HepG2 (cell line): ENCODE measurements around the gene SGTB. TPM values are rescaled to one million over a fixed set of nuclear protein-coding genes. Genes with fewer than 3 reads are reported as not detected.

Source experiments
- ATAC-seq: fragments of 200-7000 bp; cut with Tn5 transposase; 3 replicates; pipeline ENCODE4 v1.9.1; 2020; ENCODE audit warnings: mild to moderate bottlenecking, moderate library complexity
- BruUV-seq: library from RNA; stranded (reverse); fragments of 400-500 nt; replicated peaks from 2 replicates; lab custom pipeline; 2021; lab: Mats Ljungman, UMichigan
- CTCF ChIA-PET: fragments of 300-600 bp; formaldehyde crosslinking; extraction: SDS; loops from one replicate; lab custom pipeline; 2021; ENCODE audit warnings: low total read pairs, inconsistent platforms, low intra/inter-chr PET ratio; lab: Yijun Ruan, JAX
- POLR2A ChIA-PET: fragments of 350-600 bp; sonication (Branson Sonifier 250); formaldehyde crosslinking; loops from one replicate; lab custom pipeline; 2020; ENCODE audit warnings: antibody characterized with exemption, inconsistent platforms; lab: Yijun Ruan, JAX
- DNase-seq: peaks from one replicate; pipeline ENCODE4 v3.0.0-alpha.2; 2015; ENCODE audit warnings: low spot score
- FAIRE-seq: peaks from 3 replicates; lab custom pipeline; 2011; peaks lifted over from hg19 to GRCh38; lab: Jason Lieb, UNC
- H2AFZ ChIP-seq: one replicate; pipeline ENCODE4 v1.6.1; 2011; ENCODE audit warnings: low read length, inconsistent platforms
- H3K27ac ChIP-seq: fragments of 300-600 bp; 3 replicates; pipeline ENCODE4 v1.8.0; 2011; ENCODE audit warnings: mixed run types, mild to moderate bottlenecking, mixed read lengths, low read length, inconsistent platforms; ENCODE audit not compliant: insufficient read depth; ENCODE audit errors: extremely low read length
- H3K27me3 ChIP-seq, 2 experiments: fragments of 200-600 bp in 1 of 2; 2 replicates in 1 of 2; 3 replicates in 1 of 2; pipeline versions ENCODE4 v1.6.0 to v1.8.0; 2011; ENCODE audit warnings: low read length in 2 of 2, mild to moderate bottlenecking in 2 of 2, moderate library complexity in 2 of 2, inconsistent platforms in 1 of 2; ENCODE audit not compliant: insufficient read depth in 2 of 2, control insufficient read depth in 1 of 2
- H3K36me3 ChIP-seq, 2 experiments: fragments of 200-600 bp in 1 of 2; replicated peaks in 1 of 2; 2 replicates in 1 of 2; 3 replicates in 1 of 2; pipeline versions ENCODE4 v1.5.1 to v1.8.0; 2011; ENCODE audit warnings: low read length in 2 of 2, inconsistent platforms in 1 of 2; ENCODE audit not compliant: insufficient read depth in 2 of 2, control insufficient read depth in 1 of 2
- H3K4me1 ChIP-seq: 2 replicates; pipeline ENCODE4 v1.5.1; 2012; ENCODE audit warnings: low read length, inconsistent platforms; ENCODE audit not compliant: insufficient read depth
- H3K4me2 ChIP-seq: 2 replicates; pipeline ENCODE4 v1.6.0; 2011; ENCODE audit warnings: low read depth, low read length, inconsistent platforms
- H3K4me3 ChIP-seq, 3 experiments: fragments of 200-600 bp in 1 of 3; sonication (generic), shearing (Covaris generic) in 1 of 3; replicated peaks in 1 of 3; 2 replicates each; pipeline ENCODE4 v1.5.1; 2011 to 2016; ENCODE audit warnings: low read length in 3 of 3, inconsistent platforms in 2 of 3, low read depth in 2 of 3, mild to moderate bottlenecking in 2 of 3, control low read depth in 1 of 3, mixed read lengths in 1 of 3; ENCODE audit not compliant: insufficient read depth in 1 of 3
- H3K79me2 ChIP-seq: one replicate; pipeline ENCODE4 v1.6.1; 2011; ENCODE audit warnings: low read length, inconsistent platforms; ENCODE audit not compliant: insufficient read depth
- H3K9ac ChIP-seq: 2 replicates; pipeline ENCODE4 v1.6.0; 2011; ENCODE audit warnings: mild to moderate bottlenecking, low read depth, low read length, inconsistent platforms; ENCODE audit not compliant: insufficient read depth
- H3K9me3 ChIP-seq: 2 replicates; pipeline ENCODE4 v1.5.1; 2012; ENCODE audit warnings: mild to moderate bottlenecking, low read length
- H4K20me1 ChIP-seq: 2 replicates; pipeline ENCODE4 v1.6.0; 2011; ENCODE audit warnings: inconsistent platforms, mild to moderate bottlenecking, low read length, moderate library complexity; ENCODE audit not compliant: insufficient read depth
- ARID3A ChIP-seq: IDR thresholded peaks from 2 replicates; pipeline ENCODE4 v1.6.1; 2012; ENCODE audit warnings: low read depth, low read length, improper control_type of control experiment
- ATF7-NPFF ChIP-seq: sonication (generic); formaldehyde crosslinking; IDR thresholded peaks from 2 replicates; pipeline ENCODE4 v1.8.1; 2023; ENCODE audit warnings: mild to moderate bottlenecking, low read depth, missing genetic modification reagents, moderate library complexity
- CEBPB ChIP-seq: IDR thresholded peaks from 2 replicates; pipeline ENCODE4 v1.6.1; 2011; ENCODE audit warnings: low read depth, low read length, improper control_type of control experiment, borderline replicate concordance
- CHD2 ChIP-seq: IDR thresholded peaks from 2 replicates; pipeline ENCODE4 v1.6.1; 2011; ENCODE audit warnings: low read depth, low read length, improper control_type of control experiment
- EP300 ChIP-seq, 3 experiments: sonication (generic) in 1 of 3; formaldehyde crosslinking in 1 of 3; IDR thresholded peaks; 2 replicates each; pipeline versions ENCODE4 v1.5.1 to v1.6.1; 2011 to 2020; ENCODE audit warnings: low read depth in 2 of 3, low read length in 2 of 3, borderline replicate concordance in 1 of 3, improper control_type of control experiment in 1 of 3, mild to moderate bottlenecking in 1 of 3, missing genetic modification reagents in 1 of 3, moderate library complexity in 1 of 3
- HINFP ChIP-seq: sonication (generic); formaldehyde crosslinking; IDR thresholded peaks from 2 replicates; pipeline ENCODE4 v1.4.0; 2020; ENCODE audit warnings: low read depth, mild to moderate bottlenecking, missing genetic modification reagents
- IKZF1 ChIP-seq: fragments of 450-650 bp; IDR thresholded peaks from 2 replicates; pipeline ENCODE4 v1.7.1; 2016
- PHF8 ChIP-seq: sonication (generic); formaldehyde crosslinking; IDR thresholded peaks from 2 replicates; pipeline ENCODE4 v1.5.0; 2020; ENCODE audit warnings: missing genetic modification reagents
- PPARG ChIP-seq: conservative IDR thresholded peaks from 2 replicates; pipeline ENCODE4 v1.6.1; 2016; ENCODE audit warnings: missing biosample characterization, missing genetic modification reagents
- TARDBP ChIP-seq: sonication (generic); formaldehyde crosslinking; IDR thresholded peaks from 2 replicates; pipeline ENCODE4 v1.8.0; 2022; ENCODE audit warnings: mild to moderate bottlenecking, missing genetic modification reagents
- TCF7 ChIP-seq: sonication (generic); IDR thresholded peaks from 2 replicates; pipeline ENCODE4 v1.6.1; 2016; ENCODE audit warnings: antibody characterized with exemption, low read depth
- ZNF260 ChIP-seq: sonication (generic); formaldehyde crosslinking; IDR thresholded peaks from 2 replicates; pipeline ENCODE4 v1.4.0; 2020; ENCODE audit warnings: missing genetic modification reagents, low read depth, mild to moderate bottlenecking, borderline replicate concordance
- ZNF503 ChIP-seq: sonication (generic); formaldehyde crosslinking; IDR thresholded peaks from 2 replicates; pipeline ENCODE4 v1.4.0; 2020; ENCODE audit warnings: missing genetic modification reagents
- ZNF512B ChIP-seq: sonication (generic); formaldehyde crosslinking; IDR thresholded peaks from 2 replicates; pipeline ENCODE4 v1.5.1; 2020; ENCODE audit warnings: missing genetic modification reagents, mild to moderate bottlenecking, borderline replicate concordance
- WGBS: methylation state at CpG from one replicate; pipeline ENCODE4 v1.1.6; 2017; ENCODE audit warnings: low lambda C conversion rate; 5-methylcytosine and 5-hydroxymethylcytosine counted together
- in situ Hi-C: cut with HindIII; loops from 2 replicates; pipeline ENCODE4 v1.10.0; 2017; ENCODE audit warnings: low pct_unique_long_range_greater_than_20kb; ENCODE audit not compliant: extremely low pct_ligation_motif_present
- intact Hi-C: fragments of 100-400 bp; cut with micrococcal nuclease; formaldehyde crosslinking; loops from one replicate; pipeline ENCODE4 v1.10.0; 2022; ENCODE audit not compliant: unreplicated experiment
- polyA plus RNA-seq, 8 experiments: library from polyadenylated mRNA; depleted of rRNA in 3 of 8; stranded (reverse) in 7 of 8; unstranded in 1 of 8; fragments of >200 nt; fragmentation: Illumina TruSeq in 4 of 8; extraction: Trizol in 4 of 8; gene quantifications; 2 replicates each; pipeline versions ENCODE4 v1.2.1 to v1.2.3, GENCODE V29; 2011 to 2016; ENCODE audit warnings: low read depth in 4 of 8, missing spikeins in 1 of 8, mixed read lengths in 1 of 8; ENCODE audit not compliant: insufficient read depth in 1 of 8
- total RNA-seq, 5 experiments: library from RNA; depleted of rRNA; stranded (reverse); fragments of >200 nt; fragmentation: Illumina TruSeq; extraction: Trizol; gene quantifications; 2 replicates each; pipeline ENCODE4 v1.2.3, GENCODE V29; 2016; ENCODE audit warnings: low read depth in 1 of 5
- TF ChIP-seq, protein P1 (sequence below): sonication (generic); formaldehyde crosslinking; IDR thresholded peaks from 2 replicates; pipeline ENCODE4 v1.8.1; 2023; ENCODE audit warnings: mild to moderate bottlenecking, moderate library complexity, missing genetic modification reagents

SGTB gene
- total and polyA plus RNA-seq, 2 of the 13 experiments (the other 11 are each of a cell fraction or from before 2014, with no cell fraction given): 5.2 to 11.2 TPM

GRCh38 chr5:65707663-65708062, 14.2 kb downstream of the SGTB start:
- no peak overlapping the region for H3K4me3 ChIP-seq
- H4K20me1 ChIP-seq: no peaks in the 10 kb centered on the region
- in situ Hi-C loops: no loop called here
- intact Hi-C loops: no loop called here
- DNase-seq (no peak), FAIRE-seq (no peak), ATAC-seq (no peak)
- POLR2A ChIA-PET: no interaction called here
- H3K36me3 ChIP-seq: peaks cover 4 to 22% of the 10 kb centered on the region in 2 experiments; a peak in 4 of 5 replicates
- peaks cover 6% of the 10 kb centered on the region; the same call in 1 of the 2 replicates for H3K4me1 ChIP-seq
- H2AFZ ChIP-seq: no peak overlapping the region
- H3K9ac ChIP-seq: no peak overlapping the region
- no peak overlapping the region for H3K27ac ChIP-seq
- no peaks in the 10 kb centered on the region for H3K27me3 ChIP-seq
- no peak overlapping the region for H3K4me2 ChIP-seq
- H3K9me3 ChIP-seq: no peaks in the 10 kb centered on the region
- 100% methylated on average over 4 of the region's 4 CpGs for WGBS
- no TSS peak for BruUV-seq
- H3K79me2 ChIP-seq: no peaks in the 10 kb centered on the region
- CTCF ChIA-PET: no interaction called here
- TF ChIP-seq ZNF512B (CRISPR knock-in tag): no peak
- TF ChIP-seq TARDBP: no peak
- TF ChIP-seq ARID3A: no peak
- no peak for TF ChIP-seq PPARG (CRISPR knock-in tag)
- TF ChIP-seq PHF8: no peak
- no peak for TF ChIP-seq CEBPB
- TF ChIP-seq EP300 (IDR thresholded peaks at IDR 0.05; ENCODE audit: low read depth in 2 of 2, low read length in 2 of 2): no peak
- no peak for TF ChIP-seq EP300 (CRISPR knock-in tag; IDR thresholded peaks at IDR 0.05; ENCODE audit: borderline replicate concordance)
- no peak for TF ChIP-seq CHD2
- no peak for TF ChIP-seq IKZF1
- TF ChIP-seq, protein P1, sequence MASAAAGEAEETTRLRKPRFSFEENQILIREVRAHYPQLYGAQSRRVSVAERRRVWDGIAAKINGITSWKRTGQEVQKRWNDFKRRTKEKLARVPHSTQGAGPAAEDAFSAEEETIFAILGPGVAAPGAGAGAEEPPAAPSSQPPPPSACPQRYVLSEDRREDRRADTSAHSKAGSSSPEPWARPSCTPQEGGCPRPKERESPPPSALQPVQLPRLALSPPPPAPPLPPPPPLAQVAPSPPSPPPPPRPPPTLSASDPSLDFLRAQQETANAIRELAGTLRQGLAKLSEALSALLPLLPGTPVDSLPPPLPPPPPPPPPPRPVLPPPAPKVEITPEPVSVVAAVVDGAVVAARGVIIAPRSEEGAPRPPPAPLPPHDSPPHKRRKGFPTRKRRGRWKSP (CRISPR knock-in tag): no peak
- no peak for TF ChIP-seq ZNF503 (CRISPR knock-in tag)
- TF ChIP-seq TCF7: no peak
- no peak for TF ChIP-seq HINFP (CRISPR knock-in tag)
- TF ChIP-seq ATF7-NPFF: no peak
- TF ChIP-seq ZNF260: no peak
